HG02571 (cell line): ENCODE data around the gene OSBPL5.

Source experiments
- ATAC-seq: cut with Tn5 transposase; IDR thresholded peaks from one replicate; pipeline ENCODE4 v1.9.1; 2021; ENCODE audit warnings: mild to moderate bottlenecking, moderate library complexity; ENCODE audit not compliant: unreplicated experiment

The OSBPL5 gene

GRCh38 chr11:3198815-3199214, 33.7 kb upstream of the OSBPL5 start:
- ATAC-seq = no peak

DNA sequence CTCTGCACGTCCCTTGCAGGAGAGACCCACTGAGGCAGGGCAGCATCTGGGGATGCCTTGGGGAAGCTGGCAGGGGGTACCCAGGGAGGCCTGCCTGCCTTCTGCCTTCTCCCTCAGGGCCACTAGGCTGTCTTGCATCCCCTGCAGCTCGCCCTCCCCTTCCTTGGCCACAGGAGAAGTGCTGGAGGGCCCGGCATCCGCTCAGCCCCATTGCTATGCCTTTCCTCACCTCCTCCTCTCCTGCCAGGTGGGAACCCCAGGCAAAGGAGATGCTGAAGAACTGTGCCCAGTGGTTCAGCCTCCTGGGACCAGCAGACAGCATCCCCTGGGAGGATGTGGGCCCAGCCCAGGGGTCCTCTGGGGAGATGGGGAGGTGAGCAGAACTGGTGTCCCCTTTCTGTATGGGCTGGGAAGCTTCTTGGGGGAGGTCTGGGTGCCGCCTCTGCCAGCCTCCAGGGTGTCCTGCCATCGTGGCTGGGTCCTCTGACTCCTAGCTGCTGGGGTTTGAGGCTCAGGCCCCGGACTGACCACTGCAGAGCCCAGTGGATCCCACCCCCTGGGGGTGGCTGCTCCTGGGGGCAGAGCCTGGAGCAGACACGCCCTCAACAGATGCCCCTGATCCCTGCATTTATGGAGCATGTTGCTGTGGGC, 32.9 kb upstream of the OSBPL5 start:
- ATAC-seq = no peak

DNA sequence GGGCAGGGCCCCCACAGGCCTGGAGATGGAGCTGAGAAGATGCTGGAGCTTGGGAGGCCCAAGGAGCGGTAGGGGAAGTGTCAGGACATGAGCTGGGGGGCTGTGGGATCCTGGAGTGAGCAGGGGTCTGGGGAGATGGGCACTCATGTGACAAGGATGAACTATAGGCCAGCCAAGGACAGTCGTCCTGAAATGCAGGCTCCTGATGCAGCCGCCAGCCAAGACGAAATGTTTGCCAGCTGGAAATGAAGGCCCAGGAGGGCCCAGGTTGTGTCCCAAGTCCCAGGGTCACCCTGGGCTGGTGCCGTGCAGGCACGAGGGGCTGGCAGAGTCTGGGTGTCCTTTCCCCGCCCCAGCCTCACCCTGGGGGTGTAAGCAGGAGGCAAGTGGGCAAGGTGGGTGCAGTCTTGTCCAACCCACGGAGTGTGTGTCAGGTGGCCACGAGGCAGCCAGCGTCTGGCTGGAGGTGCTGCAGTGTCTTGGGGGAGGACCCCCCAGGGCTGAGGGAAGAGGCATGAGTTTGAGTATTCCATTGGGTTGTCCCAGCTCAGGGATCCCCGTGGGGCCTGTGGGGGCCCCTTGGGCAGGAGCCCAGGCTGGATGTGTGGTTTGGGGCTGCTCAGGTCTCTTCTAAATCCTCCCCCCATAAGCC, 32.1 kb upstream of the OSBPL5 start:
- ATAC-seq = no peak

GRCh38 chr11:3196161-3197043, 31.3 kb upstream of the OSBPL5 start:
- ATAC-seq = no peak

- ATAC-seq = no peak
Observed at GRCh38 chr11:3195251-3196160, 30.4 kb upstream of the OSBPL5 start.

DNA sequence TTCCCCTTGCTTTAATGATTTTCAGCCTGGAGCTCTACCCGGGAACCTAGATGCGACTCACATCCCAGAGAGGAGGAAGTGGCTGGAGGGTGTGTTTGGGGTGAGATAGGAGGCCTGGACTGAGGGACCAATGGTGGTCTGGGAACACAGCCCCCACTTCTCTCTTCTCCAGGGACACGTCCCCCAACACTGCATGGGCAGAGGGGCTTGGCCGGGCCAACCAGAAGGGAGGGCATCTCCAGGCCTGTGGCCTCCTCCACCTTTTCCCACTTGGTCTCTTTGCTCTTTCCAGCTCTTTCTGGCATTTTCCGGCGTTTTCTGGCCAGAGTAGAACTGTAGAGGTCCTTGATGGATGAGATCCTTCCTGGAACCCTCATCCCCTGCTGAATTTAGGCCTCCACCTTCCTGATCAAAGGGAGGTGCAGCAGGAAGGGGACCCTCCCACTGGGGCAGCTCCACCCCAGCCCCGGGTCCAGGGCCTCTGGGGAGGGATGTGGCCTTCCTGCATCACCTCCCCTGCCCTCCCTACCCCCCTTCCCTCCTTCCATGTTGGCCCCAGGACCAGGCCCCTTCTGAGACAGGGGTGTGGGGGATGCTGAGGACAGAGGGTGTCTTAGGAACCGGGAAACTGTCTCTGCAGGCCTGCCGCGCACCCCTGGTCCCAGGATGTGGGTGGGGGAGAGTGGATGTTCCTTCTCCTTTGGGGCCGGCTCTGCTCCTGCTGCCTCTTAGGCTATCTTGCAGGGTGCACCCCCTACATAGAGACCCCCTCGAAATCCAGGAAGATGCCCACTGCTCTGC, 29.1 kb upstream of the OSBPL5 start:
- no peak for ATAC-seq

DNA sequence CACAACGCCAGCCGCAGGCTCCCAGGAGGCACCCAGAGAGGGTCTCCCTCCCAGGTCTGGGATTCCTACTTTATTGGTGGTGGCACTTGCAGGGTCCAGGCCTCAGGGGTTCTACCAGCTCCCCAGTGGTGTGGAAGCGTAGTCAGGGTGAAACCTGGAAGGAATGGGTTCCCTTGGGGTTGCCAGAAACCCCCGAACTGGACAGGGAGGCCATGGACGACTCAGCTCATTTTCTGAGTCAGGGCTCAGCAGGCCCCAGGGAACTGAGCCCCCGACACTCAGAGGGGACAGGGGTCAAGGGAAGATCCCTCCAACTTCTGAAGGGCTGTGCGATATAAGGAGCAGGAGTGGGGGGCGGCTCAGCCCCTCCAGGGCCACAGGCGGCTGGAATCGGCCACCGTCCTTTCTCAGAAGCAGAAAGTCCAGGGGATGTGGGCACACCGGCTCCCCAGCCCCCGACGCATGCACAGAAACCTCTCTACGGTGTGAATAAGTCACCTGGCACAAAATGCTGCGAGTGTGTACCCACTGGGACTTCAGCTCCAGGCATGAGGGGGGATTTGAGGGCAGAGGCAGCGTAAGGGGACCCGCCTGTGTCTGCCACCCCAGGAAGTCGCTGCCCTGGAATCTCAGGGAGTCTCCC, 28.4 kb upstream of the OSBPL5 start:
- no peak for ATAC-seq

GRCh38 chr11:3192511-3193372, 27.6 kb upstream of the OSBPL5 start:
- ATAC-seq = no peak

DNA sequence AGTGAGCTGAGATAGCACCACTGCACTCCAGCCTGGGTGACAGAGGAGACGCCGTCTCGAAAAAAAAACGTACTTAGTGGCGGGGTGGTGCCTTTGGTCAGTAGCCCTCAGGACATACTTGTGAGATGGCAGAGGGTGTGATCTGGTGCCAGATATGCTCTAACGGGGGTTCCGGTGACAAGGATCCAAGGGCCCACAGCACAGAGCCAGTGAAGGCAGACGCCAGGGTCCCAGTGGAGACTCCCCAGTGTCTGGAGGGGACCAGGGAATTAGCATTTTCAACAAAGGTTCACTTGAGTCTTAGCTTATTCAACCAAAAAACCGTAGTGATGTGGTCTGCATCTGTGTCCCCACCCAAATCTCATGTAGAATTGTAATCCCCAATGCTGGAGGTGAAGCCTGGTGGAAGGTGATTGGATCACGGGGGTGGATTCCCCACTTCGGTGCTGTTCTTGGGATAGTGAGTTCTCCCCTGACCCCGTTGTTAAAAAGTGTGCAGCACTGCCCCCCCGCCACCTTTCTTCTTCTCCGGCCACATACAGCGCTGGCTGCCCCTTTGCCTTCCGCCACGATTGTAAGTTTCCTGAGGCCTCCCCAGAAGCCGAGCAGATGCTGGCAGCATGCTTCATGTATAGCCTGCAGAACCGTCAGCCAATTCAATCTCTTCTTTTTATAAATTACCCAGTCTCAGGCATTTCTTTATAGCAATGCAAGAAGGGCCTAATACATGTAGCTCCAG, 26.6 kb upstream of the OSBPL5 start:
- ATAC-seq = no peak

DNA sequence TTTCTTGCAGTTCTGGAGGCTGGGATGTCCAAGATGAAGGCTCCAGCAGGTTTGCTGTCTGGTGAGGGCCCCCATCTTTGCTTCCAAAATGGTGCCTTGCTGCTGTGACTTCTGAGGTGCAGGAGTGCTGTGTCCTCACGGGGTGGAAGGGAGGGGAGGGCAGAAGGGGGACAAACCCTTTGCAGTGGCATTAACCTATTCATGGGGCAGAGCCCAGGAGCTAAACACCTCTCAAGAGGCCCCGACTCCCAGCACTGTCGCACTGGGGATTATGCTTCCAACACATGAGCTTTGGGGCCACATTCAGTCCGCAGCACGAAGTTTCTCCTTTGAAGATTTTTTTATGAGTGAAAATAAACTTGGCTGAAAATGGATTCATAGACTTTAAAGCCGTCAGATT, 25.5 kb upstream of the OSBPL5 start:
- no peak for ATAC-seq

DNA sequence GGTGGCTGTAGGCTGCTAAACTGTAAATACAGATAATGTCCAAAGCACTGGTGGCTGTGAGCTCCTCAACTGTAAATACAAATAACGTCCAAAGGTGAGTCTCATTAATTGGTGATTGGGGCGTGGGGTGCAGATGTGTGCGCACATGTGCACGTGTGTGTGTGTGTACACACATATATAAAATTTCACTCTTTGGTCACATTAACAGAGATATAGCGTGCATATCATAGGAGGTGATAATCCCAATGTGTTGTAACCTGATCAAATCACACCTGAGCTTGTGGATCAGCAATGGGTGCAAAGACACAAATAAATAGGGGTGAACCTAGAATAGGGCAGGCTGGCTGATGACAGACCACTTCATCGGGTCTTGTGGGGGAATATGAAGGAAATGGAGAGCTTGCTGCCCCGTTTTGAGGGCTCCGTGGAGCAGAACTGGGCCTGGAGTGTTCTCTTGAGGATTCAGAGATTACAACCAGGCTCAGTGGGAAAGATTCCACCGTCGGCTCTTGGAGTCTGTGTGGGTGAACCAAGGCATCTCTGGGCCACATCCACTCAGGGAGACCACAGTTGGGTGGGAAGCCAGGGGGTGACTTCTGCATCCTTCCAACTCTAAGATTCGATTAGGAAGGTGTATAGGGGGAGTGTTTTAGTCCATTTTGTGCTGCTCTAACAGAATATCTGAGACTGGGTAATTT, 24.9 kb upstream of the OSBPL5 start:
- no peak for ATAC-seq

GRCh38 chr11:3189196-3189843, 24.2 kb upstream of the OSBPL5 start:
- no peak for ATAC-seq

GRCh38 chr11:3188496-3189195, 23.5 kb upstream of the OSBPL5 start:
- no peak for ATAC-seq

GRCh38 chr11:3186166-3186953, 21.2 kb upstream of the OSBPL5 start:
- no peak for ATAC-seq

DNA sequence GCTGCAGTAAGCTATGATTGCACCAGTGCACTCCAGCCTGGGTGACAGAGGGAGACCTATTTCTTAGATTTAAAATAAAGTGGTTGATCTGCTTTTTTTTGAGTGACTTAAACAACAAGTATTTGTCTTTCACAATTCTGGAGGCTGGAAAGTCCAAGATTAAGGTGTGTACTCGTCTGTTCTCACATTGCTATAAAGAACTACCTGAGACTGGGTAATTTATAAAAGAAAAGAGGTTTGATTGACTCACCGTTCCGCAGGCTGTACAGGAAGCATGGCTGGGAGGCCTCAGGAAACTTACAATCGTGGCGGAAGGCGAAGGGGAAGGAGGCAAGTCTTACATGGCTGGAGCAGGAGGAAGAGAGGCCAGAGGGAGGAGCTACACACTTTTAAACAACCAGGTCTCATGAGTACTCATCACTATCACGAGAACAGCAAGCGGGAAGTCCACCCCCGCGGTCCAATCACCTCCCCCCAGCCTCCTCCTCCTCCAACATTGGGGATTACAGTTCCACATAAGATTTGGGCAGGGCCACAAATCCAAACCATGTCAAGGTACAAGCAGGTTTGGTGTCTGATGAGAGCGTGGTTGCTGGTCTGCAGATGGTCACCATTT, 19.7 kb upstream of the OSBPL5 start:
- ATAC-seq = no peak
